ENCODE measurements around the gene LMNB1.

- TF ChIP-seq CTCF (IDR thresholded peaks at IDR 0.05; ENCODE audit: borderline replicate concordance, extremely low read depth, low read length, poor library complexity, severe bottlenecking) (no peak), EZH2 (IDR thresholded peaks at IDR 0.05; ENCODE audit: borderline replicate concordance, low read depth, low read length, severe bottlenecking) (no peak)
Measured at GRCh38 chr5:126736141-126736540, 40.8 kb upstream of the LMNB1 start.
